GM12878 (cell line): Measurements from ENCODE around the gene PRDM1. TPM values are rescaled to one million over a fixed set of nuclear protein-coding genes. Genes with fewer than 3 reads are reported as not detected.

ENCODE experiments used
- ATAC-seq: fragments of 200-7000 bp; cut with Tn5 transposase; 3 replicates; pipeline ENCODE4 v1.9.1; 2020; ENCODE audit warnings: mild to moderate bottlenecking, moderate library complexity
- BruUV-seq: library from RNA; stranded (reverse); fragments of 400-500 nt; replicated peaks from 2 replicates; lab custom pipeline; 2021; lab: Mats Ljungman, UMichigan
- CTCF ChIA-PET: fragments of 300-600 bp; sonication (Branson Sonifier 250); formaldehyde crosslinking; extraction: SDS; loops from one replicate; lab custom pipeline; 2021; ENCODE audit warnings: inconsistent platforms; lab: Yijun Ruan, JAX
- POLR2A ChIA-PET: fragments of 350-600 bp; formaldehyde crosslinking; extraction: SDS; loops from one replicate; lab custom pipeline; 2021; ENCODE audit warnings: inconsistent platforms; lab: Charles Lee
- RAD21 ChIA-PET: fragments of 300-600 bp; sonication (Branson Sonifier 250); formaldehyde crosslinking; loops from one replicate; lab custom pipeline; 2023; ENCODE audit warnings: antibody characterized with exemption; ENCODE audit not compliant: unreplicated experiment; lab: Charles Lee
- SMC1A ChIA-PET: fragments of 300-600 bp; sonication (Branson Sonifier 250); formaldehyde crosslinking; loops from one replicate; lab custom pipeline; 2023; ENCODE audit not compliant: unreplicated experiment, uncharacterized antibody; lab: Charles Lee
- DNase-seq: peaks from one replicate; pipeline ENCODE4 v3.0.0-alpha.2; 2011; ENCODE audit warnings: low read depth, low spot score
- FAIRE-seq: peaks from 3 replicates; lab custom pipeline; 2011; peaks lifted over from hg19 to GRCh38; lab: Jason Lieb, UNC
- H2AFZ ChIP-seq: 2 replicates; pipeline ENCODE4 v1.6.0; 2011; ENCODE audit warnings: low read depth, low read length, control low read depth; ENCODE audit not compliant: control insufficient read depth
- H3K27ac ChIP-seq: 2 replicates; pipeline ENCODE4 v1.5.1; 2011; ENCODE audit warnings: control low read depth; ENCODE audit not compliant: control insufficient read depth, insufficient read depth
- H3K27me3 ChIP-seq, 2 experiments: replicated peaks in 1 of 2; 2 replicates each; pipeline versions ENCODE4 v1.6.0 to v1.6.1; 2011; ENCODE audit warnings: low read length in 1 of 2; ENCODE audit not compliant: control insufficient read depth in 2 of 2, insufficient read depth in 2 of 2
- H3K36me3 ChIP-seq, 2 experiments: 2 replicates each; pipeline ENCODE4 v1.5.1; 2011; ENCODE audit warnings: low read length in 1 of 2; ENCODE audit not compliant: control insufficient read depth in 2 of 2, insufficient read depth in 2 of 2
- H3K4me1 ChIP-seq: 2 replicates; pipeline ENCODE4 v1.6.1; 2011; ENCODE audit warnings: mild to moderate bottlenecking, low read length, moderate library complexity, mixed read lengths; ENCODE audit not compliant: control insufficient read depth, insufficient read depth
- H3K4me2 ChIP-seq: 2 replicates; pipeline ENCODE4 v1.6.0; 2011; ENCODE audit warnings: control low read depth; ENCODE audit not compliant: control insufficient read depth, insufficient read depth
- H3K4me3 ChIP-seq: fragments of 200-600 bp; sonication (generic); 2 replicates; pipeline ENCODE4 v1.5.1; 2016
- H3K79me2 ChIP-seq: 2 replicates; pipeline ENCODE4 v1.6.0; 2011; ENCODE audit warnings: low read length; ENCODE audit not compliant: control insufficient read depth, insufficient read depth
- H3K9ac ChIP-seq: 2 replicates; pipeline ENCODE4 v1.8.0; 2011; ENCODE audit warnings: low read length, control low read depth, mixed read lengths; ENCODE audit not compliant: control insufficient read depth, insufficient read depth
- H3K9me3 ChIP-seq: replicated peaks from 3 replicates; pipeline ENCODE4 v1.5.1; 2011; ENCODE audit warnings: mild to moderate bottlenecking, low read length; ENCODE audit not compliant: control insufficient read depth, insufficient read depth
- H4K20me1 ChIP-seq: 2 replicates; pipeline ENCODE4 v1.6.0; 2011; ENCODE audit not compliant: control insufficient read depth, insufficient read depth
- ASH2L ChIP-seq: fragments of 300-600, 200-600 bp; sonication (generic); IDR thresholded peaks from 2 replicates; pipeline ENCODE4 v1.6.1; 2017; ENCODE audit warnings: low read depth, mild to moderate bottlenecking, borderline replicate concordance
- CHD1 ChIP-seq: IDR thresholded peaks from 2 replicates; pipeline ENCODE4 v1.6.1; 2012; ENCODE audit warnings: low read depth, low read length, improper control_type of control experiment
- CUX1 ChIP-seq: IDR thresholded peaks from 2 replicates; pipeline ENCODE4 v1.6.1; 2012; ENCODE audit warnings: improper control_type of control experiment, low read depth, low read length; ENCODE audit not compliant: insufficient replicate concordance
- FOXM1 ChIP-seq: IDR thresholded peaks from 2 replicates; pipeline ENCODE4 v1.6.1; 2012; ENCODE audit warnings: low read depth, mild to moderate bottlenecking, inconsistent platforms, low read length, moderate library complexity
- MTA2 ChIP-seq: fragments of 450-650 bp; IDR thresholded peaks from 2 replicates; pipeline ENCODE4 v1.6.1; 2016; ENCODE audit warnings: low read depth, mild to moderate bottlenecking, moderate library complexity
- NFIC ChIP-seq: IDR thresholded peaks from 2 replicates; pipeline ENCODE4 v1.6.1; 2012; ENCODE audit warnings: low read depth, mild to moderate bottlenecking, inconsistent platforms, low read length, moderate library complexity
- NFXL1 ChIP-seq: fragments of 450-650 bp; IDR thresholded peaks from 2 replicates; pipeline ENCODE4 v1.6.1; 2017; ENCODE audit warnings: antibody characterized with exemption, mild to moderate bottlenecking, borderline replicate concordance
- POLR2A ChIP-seq: IDR thresholded peaks from 2 replicates; pipeline ENCODE4 v1.6.1; 2011; ENCODE audit warnings: low read depth, mild to moderate bottlenecking, low read length
- SP1 ChIP-seq: IDR thresholded peaks from one replicate; pipeline ENCODE4 v1.6.1; 2011; ENCODE audit warnings: low read depth, low read length
- SREBF2 ChIP-seq: IDR thresholded peaks from 2 replicates; pipeline ENCODE4 v1.6.1; 2012; ENCODE audit warnings: mild to moderate bottlenecking, low read length
- TCF12 ChIP-seq: IDR thresholded peaks from 2 replicates; pipeline ENCODE4 v1.6.1; 2011; ENCODE audit warnings: low read depth, mild to moderate bottlenecking, low read length
- ZNF274 ChIP-seq: IDR thresholded peaks from one replicate; pipeline ENCODE4 v1.8.0; 2011; ENCODE audit not compliant: insufficient read length, insufficient read depth
- WGBS: methylation state at CpG from one replicate; pipeline ENCODE4 v1.1.6; 2016; ENCODE audit warnings: low lambda C conversion rate; ENCODE audit not compliant: insufficient replicate concordance, insufficient coverage; ENCODE audit errors: missing lambda C conversion rate; 5-methylcytosine and 5-hydroxymethylcytosine counted together
- in situ Hi-C: fragments of 300-500 bp; cut with MboI; formaldehyde crosslinking; loops from 9 replicates; pipeline ENCODE4 v1.14.3; 2018; ENCODE audit warnings: mixed read lengths
- intact Hi-C: fragments of 100-400 bp; cut with micrococcal nuclease; formaldehyde crosslinking; loops from one replicate; pipeline ENCODE4 v1.14.2; 2022; ENCODE audit not compliant: unreplicated experiment
- polyA plus RNA-seq, 11 experiments: library from polyadenylated mRNA; depleted of rRNA in 4 of 11; unstranded in 6 of 11; stranded (reverse) in 5 of 11; fragments of >200 nt; fragmentation: Nextera tagmentation in 4 of 11; fragmentation: Illumina TruSeq in 1 of 11; extraction: Ambion mirVana in 4 of 11; extraction: Trizol in 1 of 11; gene quantifications; 1 replicate in 1 of 11; 2 replicates in 10 of 11; pipeline versions ENCODE4 v1.2.1 to v1.2.3, GENCODE V29; 2011 to 2016; ENCODE audit warnings: inconsistent platforms in 2 of 11, missing spikeins in 2 of 11, low read depth in 1 of 11
- total RNA-seq, 4 experiments: library from RNA; depleted of rRNA in 3 of 4; stranded (reverse); fragments of >200 nt in 3 of 4; fragmentation: Illumina TruSeq in 1 of 4; extraction: Trizol in 1 of 4; gene quantifications; 2 replicates each; pipeline versions ENCODE4 v1.2.1 to v1.2.3, GENCODE V29; 2013 to 2021
- TF ChIP-seq, protein P1 (sequence below): IDR thresholded peaks from 2 replicates; pipeline ENCODE4 v1.6.1; 2011; ENCODE audit warnings: low read depth, low read length, improper control_type of control experiment, borderline replicate concordance

The PRDM1 gene
- total and polyA plus RNA-seq, 10 of the 15 experiments (the other 5 are each of a cell fraction or from before 2014, with no cell fraction given): 1.9 to 15.8 (median 4.1) TPM

GRCh38 chr6:106044151-106044550, 42.0 kb upstream of the PRDM1 start:
- Histone ChIP-seq H4K20me1 (no peaks in the 10 kb centered on the region), H3K4me2 (no peak overlapping the region), H3K4me3 (no peak overlapping the region), H2AFZ (no peak overlapping the region), H3K9me3 (no peaks in the 10 kb centered on the region), H3K27ac (no peak overlapping the region), H3K4me1 (no peaks in the 10 kb centered on the region), H3K9ac (no peak overlapping the region), H3K79me2 (no peaks in the 10 kb centered on the region), H3K27me3 (no peaks in the 10 kb centered on the region; a peak in 2 of 4 replicates), H3K36me3 (no peaks in the 10 kb centered on the region)
- ChIA-PET RAD21 (no interaction called here), CTCF (no interaction called here), SMC1A (interaction anchor here (0.6 to 1.3 kb wide), 4 partner anchors 10 to 328 kb away, joined by 3 to 4 read pairs (median 4); no protein-coding TSS in a partner anchor), POLR2A (no interaction called here)
- DNase-seq: no peak
- 30% methylated on average over 1 of the region's 1 CpG for WGBS
- no peak for ATAC-seq
- intact Hi-C loops (no loop called here), in situ Hi-C loops (no loop called here)
- TF ChIP-seq NFXL1: no peak
- no peak for TF ChIP-seq CHD1
- no TSS peak for BruUV-seq
- no peak for FAIRE-seq

- no peak overlapping the region for H3K9ac ChIP-seq
- H4K20me1 ChIP-seq: no peaks in the 10 kb centered on the region
- ChIA-PET SMC1A (interaction anchor here (1.0 kb wide), 1 partner anchor 11 kb away, joined by 3 read pairs; no protein-coding TSS in a partner anchor), POLR2A (no interaction called here), RAD21 (interaction anchor here (1.2 kb wide), 1 partner anchor 178 kb away, joined by 4 read pairs; no protein-coding TSS in a partner anchor), CTCF (no interaction called here)
- H3K27me3 ChIP-seq: no peaks in the 10 kb centered on the region; a peak in 2 of 4 replicates
- DNase-seq (no peak), ATAC-seq (no peak), FAIRE-seq (no peak)
- no peaks in the 10 kb centered on the region for H3K79me2 ChIP-seq
- H3K4me2 ChIP-seq: no peak overlapping the region
- H3K4me1 ChIP-seq: no peaks in the 10 kb centered on the region
- in situ Hi-C loops (no loop called here), intact Hi-C loops (no loop called here)
- WGBS: 65% methylated on average over 2 of the region's 2 CpGs
- no peak overlapping the region for H3K4me3 ChIP-seq
- no TSS peak for BruUV-seq
- H2AFZ ChIP-seq: no peak overlapping the region
- H3K9me3 ChIP-seq: no peaks in the 10 kb centered on the region
- no peaks in the 10 kb centered on the region for H3K36me3 ChIP-seq
- no peak overlapping the region for H3K27ac ChIP-seq
- TF ChIP-seq ZNF274 (no peak), FOXM1 (no peak), SP1 (no peak), SREBF2 (no peak), TCF12 (no peak), CUX1 (no peak), NFIC (no peak), MTA2 (no peak), POLR2A (no peak), ASH2L (no peak)
- TF ChIP-seq, protein P1, sequence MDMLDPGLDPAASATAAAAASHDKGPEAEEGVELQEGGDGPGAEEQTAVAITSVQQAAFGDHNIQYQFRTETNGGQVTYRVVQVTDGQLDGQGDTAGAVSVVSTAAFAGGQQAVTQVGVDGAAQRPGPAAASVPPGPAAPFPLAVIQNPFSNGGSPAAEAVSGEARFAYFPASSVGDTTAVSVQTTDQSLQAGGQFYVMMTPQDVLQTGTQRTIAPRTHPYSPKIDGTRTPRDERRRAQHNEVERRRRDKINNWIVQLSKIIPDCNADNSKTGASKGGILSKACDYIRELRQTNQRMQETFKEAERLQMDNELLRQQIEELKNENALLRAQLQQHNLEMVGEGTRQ: no peak
Observed at GRCh38 chr6:106045077-106045476, 41.1 kb upstream of the PRDM1 start.
